ENCODE results near the gene C19orf85. TPM values are rescaled to one million over a fixed set of nuclear protein-coding genes. Genes with fewer than 3 reads are reported as not detected.

C19orf85 gene
- total RNA-seq, 1 donor from 2014 or later: not detected

DNA sequence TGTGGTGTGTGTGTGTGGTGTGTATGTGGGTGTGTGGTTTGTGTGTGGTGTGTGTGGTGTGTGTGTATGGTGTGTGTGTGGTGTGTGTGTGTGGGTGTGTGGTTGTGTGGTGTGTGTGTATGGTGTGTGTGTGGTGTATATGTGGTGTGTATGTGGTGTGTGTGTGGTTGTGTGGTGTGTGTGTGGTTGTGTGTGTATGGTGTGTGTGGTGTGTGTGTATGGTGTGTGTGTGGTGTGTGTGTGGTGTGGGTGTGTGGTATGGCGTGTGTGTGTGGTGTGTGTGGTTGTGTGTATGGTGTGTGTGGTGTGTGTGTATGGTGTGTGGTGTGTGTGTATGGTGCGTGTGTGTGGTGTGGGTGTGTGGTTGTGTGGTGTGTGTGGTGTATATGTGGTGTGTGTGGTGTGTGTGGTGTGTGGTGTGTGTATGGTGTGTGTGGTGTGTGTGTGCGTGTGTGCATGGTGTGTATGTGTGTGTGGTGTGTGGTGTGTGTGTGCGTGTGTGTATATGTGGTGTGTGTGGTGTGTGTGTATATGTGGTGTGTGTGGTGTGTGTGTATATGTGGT lies 30.1 kb downstream of the C19orf85 start:
- intact Hi-C loops (cut with DNase I): no loop called here
- H3K27ac ChIP-seq: no peak overlapping the region
- no peak overlapping the region for H3K4me3 ChIP-seq
- TF ChIP-seq, protein P1, sequence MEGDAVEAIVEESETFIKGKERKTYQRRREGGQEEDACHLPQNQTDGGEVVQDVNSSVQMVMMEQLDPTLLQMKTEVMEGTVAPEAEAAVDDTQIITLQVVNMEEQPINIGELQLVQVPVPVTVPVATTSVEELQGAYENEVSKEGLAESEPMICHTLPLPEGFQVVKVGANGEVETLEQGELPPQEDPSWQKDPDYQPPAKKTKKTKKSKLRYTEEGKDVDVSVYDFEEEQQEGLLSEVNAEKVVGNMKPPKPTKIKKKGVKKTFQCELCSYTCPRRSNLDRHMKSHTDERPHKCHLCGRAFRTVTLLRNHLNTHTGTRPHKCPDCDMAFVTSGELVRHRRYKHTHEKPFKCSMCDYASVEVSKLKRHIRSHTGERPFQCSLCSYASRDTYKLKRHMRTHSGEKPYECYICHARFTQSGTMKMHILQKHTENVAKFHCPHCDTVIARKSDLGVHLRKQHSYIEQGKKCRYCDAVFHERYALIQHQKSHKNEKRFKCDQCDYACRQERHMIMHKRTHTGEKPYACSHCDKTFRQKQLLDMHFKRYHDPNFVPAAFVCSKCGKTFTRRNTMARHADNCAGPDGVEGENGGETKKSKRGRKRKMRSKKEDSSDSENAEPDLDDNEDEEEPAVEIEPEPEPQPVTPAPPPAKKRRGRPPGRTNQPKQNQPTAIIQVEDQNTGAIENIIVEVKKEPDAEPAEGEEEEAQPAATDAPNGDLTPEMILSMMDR (IDR thresholded peaks at IDR 0.05): no peak
- no peaks in the 10 kb centered on the region for H3K4me1 ChIP-seq
- H3K9me3 ChIP-seq: no peaks in the 10 kb centered on the region
- no peaks in the 10 kb centered on the region for H3K36me3 ChIP-seq
- H3K27me3 ChIP-seq (ENCODE audit: low read depth): peaks cover 60% of the 10 kb centered on the region
- no peak for DNase-seq
- no peak for ATAC-seq

DNA sequence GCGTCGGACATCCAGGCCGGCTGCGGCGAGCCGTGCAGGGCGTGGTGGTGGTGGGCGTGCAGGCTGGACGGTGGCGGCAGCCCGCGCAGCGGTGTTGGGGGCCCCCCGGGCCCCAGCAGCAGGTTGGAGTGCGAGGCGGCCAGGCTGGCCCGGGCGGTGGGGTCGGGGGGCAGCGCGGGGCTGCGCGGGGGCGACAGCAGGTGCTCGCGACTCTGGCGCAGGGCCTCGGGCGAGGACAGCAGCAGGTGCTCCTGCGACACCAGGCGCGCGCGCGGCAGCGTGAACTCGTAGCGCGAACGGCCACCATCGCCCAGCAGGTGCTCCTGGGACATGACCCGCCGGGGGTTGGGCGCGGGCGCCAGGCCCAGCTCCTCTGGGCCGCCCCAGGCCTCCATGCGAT lies 31.3 kb downstream of the C19orf85 start:
- no peaks in the 10 kb centered on the region for H3K36me3 ChIP-seq
- H3K9me3 ChIP-seq: no peaks in the 10 kb centered on the region
- peaks cover 53% of the 10 kb centered on the region for H3K27me3 ChIP-seq (ENCODE audit: low read depth)
- H3K4me1 ChIP-seq: no peaks in the 10 kb centered on the region
- H3K4me3 ChIP-seq: no peak overlapping the region
- TF ChIP-seq, protein P1 (IDR thresholded peaks at IDR 0.05): no peak
- no peak for DNase-seq
- H3K27ac ChIP-seq: no peak overlapping the region
- no peak for ATAC-seq
- intact Hi-C loops (cut with DNase I): no loop called here

DNA sequence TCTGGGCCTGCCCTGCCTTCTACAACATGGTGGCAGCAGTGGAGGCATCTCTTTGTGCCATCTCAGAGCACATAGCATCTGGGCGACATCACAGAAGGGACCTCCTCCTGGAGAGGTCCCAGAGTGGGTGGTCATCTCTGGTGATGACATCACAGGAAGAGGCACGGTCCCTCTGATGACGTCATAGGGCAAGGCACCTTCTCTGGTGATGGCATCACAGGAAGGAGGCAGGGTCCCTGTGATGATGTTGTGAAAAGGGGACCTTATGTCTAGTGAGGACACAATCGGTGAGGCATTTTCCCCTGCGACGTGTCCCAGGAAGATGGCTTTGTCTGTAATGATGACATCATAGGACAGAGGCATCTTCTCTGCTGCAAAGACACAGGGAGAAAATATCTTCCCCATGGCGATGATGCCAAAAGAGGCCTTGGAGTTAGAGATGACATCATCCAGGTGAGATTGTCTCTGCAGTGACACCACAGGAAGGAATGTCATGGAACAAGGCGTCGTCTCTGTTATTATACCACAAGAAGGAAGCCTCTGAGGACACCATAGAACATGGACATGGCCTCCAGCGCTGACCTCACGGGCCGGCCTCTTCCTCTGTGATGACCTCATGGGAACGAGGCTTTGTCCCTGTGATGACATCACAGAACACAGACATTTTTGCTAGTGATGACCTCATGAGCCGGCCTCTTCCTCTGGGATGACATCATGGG lies 32.2 kb downstream of the C19orf85 start:
- Histone ChIP-seq H3K4me1 (no peaks in the 10 kb centered on the region), H3K4me3 (no peak overlapping the region), H3K27ac (no peak overlapping the region), H3K27me3 (ENCODE audit: low read depth) (peaks cover 46% of the 10 kb centered on the region), H3K9me3 (no peaks in the 10 kb centered on the region), H3K36me3 (no peaks in the 10 kb centered on the region)
- no peak for ATAC-seq
- no peak for DNase-seq
- intact Hi-C loops (cut with DNase I): no loop called here
- TF ChIP-seq, protein P1 (IDR thresholded peaks at IDR 0.05): no peak

DNA sequence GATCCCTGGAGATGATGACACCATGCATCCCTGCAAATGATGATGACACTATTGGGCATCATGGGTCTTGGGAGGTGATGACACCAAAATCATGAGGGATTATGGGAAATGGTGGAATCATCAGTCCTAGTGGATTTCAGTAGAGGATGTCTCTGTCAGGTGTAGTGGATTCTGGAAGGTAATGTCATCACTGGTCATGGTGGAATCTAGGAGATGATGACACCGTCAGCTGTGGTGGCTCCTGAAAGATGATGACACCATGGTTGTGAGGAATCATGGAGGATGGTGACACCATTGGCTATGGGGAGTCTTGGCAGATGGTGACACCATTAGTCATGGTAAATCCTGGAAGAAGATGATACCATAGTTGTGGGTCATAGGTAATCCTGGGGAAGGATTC lies 33.4 kb downstream of the C19orf85 start:
- no peak for ATAC-seq
- DNase-seq: no peak
- H3K4me1 ChIP-seq: no peaks in the 10 kb centered on the region
- intact Hi-C loops (cut with DNase I): no loop called here
- H3K9me3 ChIP-seq: no peaks in the 10 kb centered on the region
- H3K4me3 ChIP-seq: no peak overlapping the region
- TF ChIP-seq, protein P1 (IDR thresholded peaks at IDR 0.05): no peak
- H3K27me3 ChIP-seq (ENCODE audit: low read depth): peaks cover 39% of the 10 kb centered on the region
- H3K27ac ChIP-seq: no peak overlapping the region
- H3K36me3 ChIP-seq: no peaks in the 10 kb centered on the region

DNA sequence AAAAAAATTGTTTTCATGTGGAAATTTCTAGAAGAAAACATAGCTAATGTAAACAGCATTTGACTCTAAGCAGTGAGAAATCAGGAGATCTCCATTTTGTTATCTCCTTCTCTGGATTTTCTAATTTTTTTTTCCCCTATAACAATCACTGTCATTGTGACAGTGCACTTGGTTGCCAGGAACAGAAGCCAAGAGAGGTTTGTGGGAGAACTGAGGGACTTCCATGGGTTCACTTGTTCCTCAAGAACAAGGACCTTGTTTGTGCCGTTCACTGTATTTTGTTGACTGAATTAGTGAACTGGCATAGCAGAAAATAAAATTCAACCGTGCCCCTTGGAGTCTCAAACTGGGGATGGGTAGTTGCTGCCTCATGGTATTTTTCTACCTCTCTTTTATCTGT lies 38.5 kb downstream of the C19orf85 start:
- Histone ChIP-seq H3K36me3 (no peaks in the 10 kb centered on the region), H3K9me3 (no peaks in the 10 kb centered on the region), H3K4me1 (no peaks in the 10 kb centered on the region), H3K27ac (no peak overlapping the region), H3K27me3 (ENCODE audit: low read depth) (peaks cover 23% of the 10 kb centered on the region), H3K4me3 (no peak overlapping the region)
- DNase-seq: no peak
- ATAC-seq: no peak
- TF ChIP-seq, protein P1 (IDR thresholded peaks at IDR 0.05): no peak
- intact Hi-C loops (cut with DNase I): no loop called here

All from lower lobe of right lung (tissue), 2 donors.